SK-N-SH (cell line): ENCODE measurements around the gene ZNF331.

Source experiments
- CTCF ChIP-seq: fragments of 200-600 bp; sonication (generic); IDR thresholded peaks from 2 replicates; pipeline ENCODE4 v1.6.1; 2017; ENCODE audit warnings: antibody characterized with exemption, mild to moderate bottlenecking, moderate library complexity
- NRF1 ChIP-seq: IDR thresholded peaks from 2 replicates; pipeline ENCODE4 v1.6.1; 2012; ENCODE audit warnings: low read depth, mild to moderate bottlenecking, low read length
- PBX3 ChIP-seq: IDR thresholded peaks from 2 replicates; pipeline ENCODE4; 2012
- RFX5 ChIP-seq: IDR thresholded peaks from 2 replicates; pipeline ENCODE4 v1.6.1; 2012; ENCODE audit warnings: mild to moderate bottlenecking, improper control_type of control experiment, low read length
- SIN3A ChIP-seq: IDR thresholded peaks from 2 replicates; pipeline ENCODE4 v1.6.1; 2012; ENCODE audit warnings: low read depth, mild to moderate bottlenecking, low read length, moderate library complexity, borderline replicate concordance
- YY1 ChIP-seq: IDR thresholded peaks from 2 replicates; pipeline ENCODE4 v1.4.0; 2012; ENCODE audit warnings: low read depth, mild to moderate bottlenecking

GRCh38 chr19:53553865-53554791 is 16.2 kb downstream of the ZNF331 start:
- TF ChIP-seq PBX3 (no peak), SIN3A (no peak), CTCF (no peak), YY1 (no peak), NRF1 (peak; percentile 78), RFX5 (no peak)
